GM12878 (cell line): ENCODE data around the gene TGFB1I1. TPM values are rescaled to one million over a fixed set of nuclear protein-coding genes. Genes with fewer than 3 reads are reported as not detected.

Source experiments
- CBFB ChIP-seq: IDR thresholded peaks from 2 replicates; pipeline ENCODE4 v1.6.1; 2016; ENCODE audit warnings: antibody characterized with exemption, low read depth
- CREM ChIP-seq: IDR thresholded peaks from 2 replicates; pipeline ENCODE4 v1.6.1; 2014; ENCODE audit warnings: antibody characterized with exemption, low read depth
- DPF2 ChIP-seq: fragments of 450-650 bp; IDR thresholded peaks from 2 replicates; pipeline ENCODE4 v1.6.1; 2017; ENCODE audit warnings: mild to moderate bottlenecking
- EZH2 ChIP-seq: IDR thresholded peaks from 2 replicates; pipeline ENCODE4 v1.6.1; 2012; ENCODE audit warnings: low read depth, mild to moderate bottlenecking, control low read depth, inconsistent platforms, low read length, borderline replicate concordance; ENCODE audit not compliant: control insufficient read depth
- HCFC1 ChIP-seq: fragments of 150-350 bp; IDR thresholded peaks from 2 replicates; pipeline ENCODE4 v1.6.1; 2014; ENCODE audit warnings: low read length
- HDAC6 ChIP-seq: fragments of 200-600 bp; sonication (generic); IDR thresholded peaks from one replicate; pipeline ENCODE4 v1.8.0; 2017; ENCODE audit warnings: antibody characterized with exemption; ENCODE audit not compliant: unreplicated experiment
- IKZF1 ChIP-seq: fragments of 450-650 bp; conservative IDR thresholded peaks from 2 replicates; pipeline ENCODE4 v1.6.1; 2017; ENCODE audit warnings: antibody characterized with exemption, mild to moderate bottlenecking
- IRF3 ChIP-seq: fragments of 450-650 bp; IDR thresholded peaks from 2 replicates; pipeline ENCODE4 v1.6.1; 2014; ENCODE audit warnings: mild to moderate bottlenecking
- IRF4 ChIP-seq: IDR thresholded peaks from 2 replicates; pipeline ENCODE4 v1.6.1; 2011; ENCODE audit warnings: low read depth, low read length
- JUND ChIP-seq: IDR thresholded peaks from 2 replicates; pipeline ENCODE4 v1.6.1; 2012; ENCODE audit warnings: low read depth, mild to moderate bottlenecking, low read length, improper control_type of control experiment, moderate library complexity
- MEF2B ChIP-seq: fragments of 450-650 bp; IDR thresholded peaks from 2 replicates; pipeline ENCODE4 v1.6.1; 2018; ENCODE audit warnings: mild to moderate bottlenecking, moderate library complexity; ENCODE audit not compliant: partially characterized antibody, poor library complexity, severe bottlenecking
- MYC ChIP-seq: IDR thresholded peaks from 2 replicates; pipeline ENCODE4 v1.6.1; 2011; ENCODE audit warnings: mild to moderate bottlenecking, low read length, moderate library complexity, inconsistent platforms; ENCODE audit not compliant: insufficient read depth, insufficient replicate concordance, insufficient read length, severe bottlenecking
- NR2F1 ChIP-seq: fragments of 450-650 bp; conservative IDR thresholded peaks from 2 replicates; pipeline ENCODE4 v1.6.1; 2017; ENCODE audit warnings: mild to moderate bottlenecking
- PBX3 ChIP-seq: IDR thresholded peaks from 2 replicates; pipeline ENCODE4 v1.6.1; 2011; ENCODE audit warnings: mild to moderate bottlenecking, low read depth, low read length, moderate library complexity; ENCODE audit not compliant: insufficient replicate concordance
- POU2F2 ChIP-seq: IDR thresholded peaks from 3 replicates; pipeline ENCODE4 v1.6.1; 2011; ENCODE audit warnings: low read depth, mild to moderate bottlenecking, low read length, borderline replicate concordance
- RAD51 ChIP-seq: fragments of 450-650 bp; IDR thresholded peaks from 2 replicates; pipeline ENCODE4 v1.6.1; 2016; ENCODE audit warnings: moderate library complexity, mild to moderate bottlenecking, inconsistent platforms
- SMAD5 ChIP-seq: IDR thresholded peaks from 2 replicates; pipeline ENCODE4 v1.6.1; 2016; ENCODE audit warnings: antibody characterized with exemption, low read depth
- ZBTB11 ChIP-seq: fragments of 450-650 bp; formaldehyde crosslinking; IDR thresholded peaks from 2 replicates; pipeline ENCODE4 v1.5.0; 2022; ENCODE audit warnings: mild to moderate bottlenecking, missing genetic modification characterization
- ZNF24 ChIP-seq: fragments of 450-650 bp; IDR thresholded peaks from 2 replicates; pipeline ENCODE4 v1.6.1; 2017; ENCODE audit warnings: antibody characterized with exemption, mild to moderate bottlenecking
- polyA plus RNA-seq, 11 experiments: library from polyadenylated mRNA; depleted of rRNA in 4 of 11; unstranded in 6 of 11; stranded (reverse) in 5 of 11; fragments of >200 nt; fragmentation: Nextera tagmentation in 4 of 11; fragmentation: Illumina TruSeq in 1 of 11; extraction: Ambion mirVana in 4 of 11; extraction: Trizol in 1 of 11; gene quantifications; 1 replicate in 1 of 11; 2 replicates in 10 of 11; pipeline versions ENCODE4 v1.2.1 to v1.2.3, GENCODE V29; 2011 to 2016; ENCODE audit warnings: inconsistent platforms in 2 of 11, missing spikeins in 2 of 11, low read depth in 1 of 11
- total RNA-seq, 4 experiments: library from RNA; depleted of rRNA in 3 of 4; stranded (reverse); fragments of >200 nt in 3 of 4; fragmentation: Illumina TruSeq in 1 of 4; extraction: Trizol in 1 of 4; gene quantifications; 2 replicates each; pipeline versions ENCODE4 v1.2.1 to v1.2.3, GENCODE V29; 2013 to 2021
- TF ChIP-seq, protein P1 (sequence below): fragments of 450-650 bp; IDR thresholded peaks from 2 replicates; pipeline ENCODE4 v1.6.1; 2017; ENCODE audit warnings: mild to moderate bottlenecking, low read depth, inconsistent platforms; ENCODE audit not compliant: poor library complexity, severe bottlenecking
- TF ChIP-seq, protein P2 (sequence below): fragments of 150-350 bp; IDR thresholded peaks from 2 replicates; pipeline ENCODE4 v1.6.1; 2014; ENCODE audit warnings: mild to moderate bottlenecking, low read depth, low read length

TGFB1I1 gene
- total and polyA plus RNA-seq, 10 of the 15 experiments (the other 5 are each of a cell fraction or from before 2014, with no cell fraction given): 0.13 to 2.3 (median 0.41) TPM; not detected in 2

- TF ChIP-seq MEF2B: peak; percentile 7
- peak; percentile 72 for TF ChIP-seq CREM
- TF ChIP-seq MYC: no peak
- no peak for TF ChIP-seq PBX3
- peak; percentile 71 for TF ChIP-seq HCFC1
- no peak for TF ChIP-seq IRF4
- peak; percentile 52; the same call in 1 of the 2 replicates for TF ChIP-seq SMAD5
- 0 out of 2 replicates have a peak, but pooled peaks have one; percentile 10 for TF ChIP-seq NR2F1
- peak; percentile 74 for TF ChIP-seq IKZF1
- peak; percentile 82 for TF ChIP-seq POU2F2
- TF ChIP-seq IRF3: no peak
- peak; percentile 69; the same call in 1 of the 2 replicates for TF ChIP-seq CBFB
- no peak for TF ChIP-seq EZH2
- TF ChIP-seq JUND: no peak
- TF ChIP-seq, protein P1, sequence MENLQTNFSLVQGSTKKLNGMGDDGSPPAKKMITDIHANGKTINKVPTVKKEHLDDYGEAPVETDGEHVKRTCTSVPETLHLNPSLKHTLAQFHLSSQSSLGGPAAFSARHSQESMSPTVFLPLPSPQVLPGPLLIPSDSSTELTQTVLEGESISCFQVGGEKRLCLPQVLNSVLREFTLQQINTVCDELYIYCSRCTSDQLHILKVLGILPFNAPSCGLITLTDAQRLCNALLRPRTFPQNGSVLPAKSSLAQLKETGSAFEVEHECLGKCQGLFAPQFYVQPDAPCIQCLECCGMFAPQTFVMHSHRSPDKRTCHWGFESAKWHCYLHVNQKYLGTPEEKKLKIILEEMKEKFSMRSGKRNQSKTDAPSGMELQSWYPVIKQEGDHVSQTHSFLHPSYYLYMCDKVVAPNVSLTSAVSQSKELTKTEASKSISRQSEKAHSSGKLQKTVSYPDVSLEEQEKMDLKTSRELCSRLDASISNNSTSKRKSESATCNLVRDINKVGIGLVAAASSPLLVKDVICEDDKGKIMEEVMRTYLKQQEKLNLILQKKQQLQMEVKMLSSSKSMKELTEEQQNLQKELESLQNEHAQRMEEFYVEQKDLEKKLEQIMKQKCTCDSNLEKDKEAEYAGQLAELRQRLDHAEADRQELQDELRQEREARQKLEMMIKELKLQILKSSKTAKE: no peak
- peak; percentile 54 for TF ChIP-seq ZNF24
- peak; percentile 39 for TF ChIP-seq HDAC6
- TF ChIP-seq, protein P2, sequence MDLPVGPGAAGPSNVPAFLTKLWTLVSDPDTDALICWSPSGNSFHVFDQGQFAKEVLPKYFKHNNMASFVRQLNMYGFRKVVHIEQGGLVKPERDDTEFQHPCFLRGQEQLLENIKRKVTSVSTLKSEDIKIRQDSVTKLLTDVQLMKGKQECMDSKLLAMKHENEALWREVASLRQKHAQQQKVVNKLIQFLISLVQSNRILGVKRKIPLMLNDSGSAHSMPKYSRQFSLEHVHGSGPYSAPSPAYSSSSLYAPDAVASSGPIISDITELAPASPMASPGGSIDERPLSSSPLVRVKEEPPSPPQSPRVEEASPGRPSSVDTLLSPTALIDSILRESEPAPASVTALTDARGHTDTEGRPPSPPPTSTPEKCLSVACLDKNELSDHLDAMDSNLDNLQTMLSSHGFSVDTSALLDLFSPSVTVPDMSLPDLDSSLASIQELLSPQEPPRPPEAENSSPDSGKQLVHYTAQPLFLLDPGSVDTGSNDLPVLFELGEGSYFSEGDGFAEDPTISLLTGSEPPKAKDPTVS: no peak
- no peak for TF ChIP-seq RAD51
- TF ChIP-seq ZBTB11 (CRISPR knock-in tag): no peak
- peak; percentile 50 for TF ChIP-seq DPF2
These were observed 36.2 kb downstream of the TGFB1I1 start, which contains the start of gene RUSF1 (continued) for GRCh38 chr16:31507929-31508705.
